Measurements from ENCODE around the gene FYCO1.

The FYCO1 gene

GRCh38 chr3:45931496-45931895 lies 64.1 kb downstream of the FYCO1 start:
- Histone ChIP-seq H2AFZ (ENCODE audit: low read depth, low read length) (no peak overlapping the region), H3K79me2 (ENCODE audit: low read length) (no peaks in the 10 kb centered on the region), H3K9me3 (ENCODE audit: insufficient read depth, low read length) (no peaks in the 10 kb centered on the region), H3K4me2 (ENCODE audit: low read length) (no peak overlapping the region), H4K20me1 (ENCODE audit: insufficient read depth, low read length) (no peaks in the 10 kb centered on the region; the same call in none of the 2 replicates), H3K4me1 (ENCODE audit: low read length) (no peaks in the 10 kb centered on the region), H3K27me3 (ENCODE audit: low read depth, low read length) (no peaks in the 10 kb centered on the region), H3K9ac (ENCODE audit: low read length) (no peak overlapping the region), H3K4me3 (ENCODE audit: low read length) (no peak overlapping the region), H3K27ac (ENCODE audit: low read length) (no peak overlapping the region), H3K36me3 (replicated peaks; ENCODE audit: low read depth, low read length) (peaks cover 63% of the 10 kb centered on the region)
- TF ChIP-seq CTCF (IDR thresholded peaks at IDR 0.05; ENCODE audit: low read depth, low read length) = no peak
- no peak for TF ChIP-seq EZH2phosphoT487 (IDR thresholded peaks at IDR 0.05; ENCODE audit: low read depth)

GRCh38 chr3:45929042-45929679 lies 66.5 kb downstream of the FYCO1 start:
- no peaks in the 10 kb centered on the region for H3K9me3 ChIP-seq (ENCODE audit: insufficient read depth, low read length)
- peaks cover 45% of the 10 kb centered on the region for H3K36me3 ChIP-seq (replicated peaks; ENCODE audit: low read depth, low read length)
- H4K20me1 ChIP-seq (ENCODE audit: insufficient read depth, low read length) = no peaks in the 10 kb centered on the region; the same call in none of the 2 replicates
- no peak overlapping the region for H3K27ac ChIP-seq (ENCODE audit: low read length)
- H3K9ac ChIP-seq (ENCODE audit: low read length) = no peak overlapping the region
- TF ChIP-seq EZH2phosphoT487 (IDR thresholded peaks at IDR 0.05; ENCODE audit: low read depth) (no peak), CTCF (IDR thresholded peaks at IDR 0.05; ENCODE audit: low read depth, low read length) (peak; percentile 92)
- no peaks in the 10 kb centered on the region for H3K4me1 ChIP-seq (ENCODE audit: low read length)
- H3K27me3 ChIP-seq (ENCODE audit: low read depth, low read length) = no peaks in the 10 kb centered on the region
- H3K4me2 ChIP-seq (ENCODE audit: low read length) = no peak overlapping the region
- H2AFZ ChIP-seq (ENCODE audit: low read depth, low read length) = no peak overlapping the region
- no peak overlapping the region for H3K4me3 ChIP-seq (ENCODE audit: low read length)
- no peaks in the 10 kb centered on the region for H3K79me2 ChIP-seq (ENCODE audit: low read length)

- Histone ChIP-seq H3K27me3 (ENCODE audit: low read depth, low read length) (no peaks in the 10 kb centered on the region), H3K9me3 (ENCODE audit: insufficient read depth, low read length) (no peaks in the 10 kb centered on the region), H3K27ac (ENCODE audit: low read length) (no peak overlapping the region), H4K20me1 (ENCODE audit: insufficient read depth, low read length) (no peaks in the 10 kb centered on the region; the same call in none of the 2 replicates), H2AFZ (ENCODE audit: low read depth, low read length) (no peak overlapping the region), H3K4me3 (ENCODE audit: low read length) (no peak overlapping the region), H3K9ac (ENCODE audit: low read length) (no peak overlapping the region), H3K4me2 (ENCODE audit: low read length) (no peak overlapping the region), H3K79me2 (ENCODE audit: low read length) (no peaks in the 10 kb centered on the region), H3K4me1 (ENCODE audit: low read length) (no peaks in the 10 kb centered on the region), H3K36me3 (replicated peaks; ENCODE audit: low read depth, low read length) (peaks cover 47% of the 10 kb centered on the region)
- TF ChIP-seq CTCF (IDR thresholded peaks at IDR 0.05; ENCODE audit: low read depth, low read length) (no peak), EZH2phosphoT487 (IDR thresholded peaks at IDR 0.05; ENCODE audit: low read depth) (no peak)
Measured at GRCh38 chr3:45927881-45928280, 67.7 kb downstream of the FYCO1 start.

GRCh38 chr3:45923755-45924154 lies 71.9 kb downstream of the FYCO1 start:
- H3K27me3 ChIP-seq (ENCODE audit: low read depth, low read length) = no peaks in the 10 kb centered on the region
- no peak overlapping the region for H3K27ac ChIP-seq (ENCODE audit: low read length)
- no peak overlapping the region for H3K4me2 ChIP-seq (ENCODE audit: low read length)
- H3K9me3 ChIP-seq (ENCODE audit: insufficient read depth, low read length) = no peaks in the 10 kb centered on the region
- H3K36me3 ChIP-seq (replicated peaks; ENCODE audit: low read depth, low read length) = peaks cover 38% of the 10 kb centered on the region
- H3K79me2 ChIP-seq (ENCODE audit: low read length) = no peaks in the 10 kb centered on the region
- no peak overlapping the region for H3K4me3 ChIP-seq (ENCODE audit: low read length)
- H4K20me1 ChIP-seq (ENCODE audit: insufficient read depth, low read length) = peaks cover 11% of the 10 kb centered on the region
- no peak for TF ChIP-seq EZH2phosphoT487 (IDR thresholded peaks at IDR 0.05; ENCODE audit: low read depth)
- TF ChIP-seq CTCF (IDR thresholded peaks at IDR 0.05; ENCODE audit: low read depth, low read length) = no peak
- no peak overlapping the region for H3K9ac ChIP-seq (ENCODE audit: low read length)
- peaks cover 9% of the 10 kb centered on the region for H3K4me1 ChIP-seq (ENCODE audit: low read length)
- H2AFZ ChIP-seq (ENCODE audit: low read depth, low read length) = no peak overlapping the region
